SIG-M5 (cell line): ENCODE results near the gene GRAMD1B.
"Not testable (repeated sequence)": the region's sequence is repeated elsewhere in the genome, so short reads cannot be mapped to it uniquely, and the experiment has no call there.

Source experiments
- DNase-seq: peaks from one replicate; lab custom pipeline; 2025; lab: John Stamatoyannopoulos, UW

Gene GRAMD1B

GRCh38 chr11:123568367-123568870 is 138.3 kb downstream of the GRAMD1B start:
- DNase-seq = no peak

GRCh38 chr11:123569393-123569792 is 139.3 kb downstream of the GRAMD1B start:
- no peak for DNase-seq

- no peak for DNase-seq
Measured at GRCh38 chr11:123570939-123571580, 141.0 kb downstream of the GRAMD1B start.

DNA sequence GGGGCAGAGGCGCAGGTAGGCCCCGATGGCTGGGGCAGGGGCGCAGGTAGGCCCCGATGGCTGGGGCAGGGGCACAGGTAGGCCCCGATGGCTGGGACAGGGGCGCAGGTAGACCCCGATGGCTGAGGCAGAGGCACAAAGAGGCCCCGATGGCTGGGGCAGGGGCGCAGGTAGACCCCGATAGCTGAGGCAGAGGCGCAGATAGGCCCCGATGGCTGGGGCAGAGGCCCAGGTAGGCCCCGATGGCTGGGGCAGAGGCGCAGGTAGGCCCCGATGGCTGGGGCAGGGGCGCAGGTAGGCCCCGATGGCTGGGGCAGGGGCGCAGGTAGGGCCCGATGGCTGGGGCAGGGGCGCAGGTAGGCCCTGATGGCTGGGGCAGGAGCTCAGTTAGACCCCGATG is 142.7 kb downstream of the GRAMD1B start:
- not testable (repeated sequence) for DNase-seq

DNA sequence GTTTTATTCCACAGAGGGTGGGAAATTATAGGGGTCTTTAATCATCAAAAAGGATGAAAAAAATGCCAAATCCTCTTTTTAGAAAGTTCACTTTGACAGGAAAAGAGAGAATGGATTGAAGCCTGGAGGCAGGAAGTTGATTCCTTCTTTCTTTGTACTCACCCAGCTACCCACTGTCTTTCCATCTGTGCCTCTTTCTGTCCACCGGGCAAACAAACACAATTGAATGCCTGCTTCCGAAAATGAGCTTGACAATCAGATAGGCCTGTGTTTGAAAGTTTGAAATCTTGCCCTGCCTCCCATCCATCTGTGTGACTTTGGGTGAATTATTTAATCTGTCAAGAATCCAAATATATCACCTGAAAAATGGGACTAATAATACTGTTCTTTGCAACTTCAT is 143.2 kb downstream of the GRAMD1B start:
- no peak for DNase-seq

DNA sequence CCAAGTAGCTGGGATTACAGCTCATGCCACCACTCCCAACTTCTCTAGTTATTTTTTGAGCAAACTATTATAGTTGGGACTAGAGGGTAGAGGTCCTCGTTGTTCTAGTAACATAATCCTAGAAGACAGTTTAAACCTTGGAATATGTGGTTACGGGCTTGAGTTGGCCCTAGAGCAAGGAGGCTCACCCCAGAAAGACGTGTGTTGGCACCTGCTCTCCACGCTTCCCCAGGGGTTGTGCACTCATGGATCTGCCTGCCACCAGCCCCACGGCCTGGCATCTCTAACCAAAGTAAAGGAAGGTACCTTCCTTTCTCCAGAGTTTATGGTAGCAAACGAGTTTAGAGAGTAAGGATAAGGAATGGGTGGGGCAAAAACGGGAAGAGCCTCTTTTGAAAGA is 145.4 kb downstream of the GRAMD1B start:
- DNase-seq = no peak

DNA sequence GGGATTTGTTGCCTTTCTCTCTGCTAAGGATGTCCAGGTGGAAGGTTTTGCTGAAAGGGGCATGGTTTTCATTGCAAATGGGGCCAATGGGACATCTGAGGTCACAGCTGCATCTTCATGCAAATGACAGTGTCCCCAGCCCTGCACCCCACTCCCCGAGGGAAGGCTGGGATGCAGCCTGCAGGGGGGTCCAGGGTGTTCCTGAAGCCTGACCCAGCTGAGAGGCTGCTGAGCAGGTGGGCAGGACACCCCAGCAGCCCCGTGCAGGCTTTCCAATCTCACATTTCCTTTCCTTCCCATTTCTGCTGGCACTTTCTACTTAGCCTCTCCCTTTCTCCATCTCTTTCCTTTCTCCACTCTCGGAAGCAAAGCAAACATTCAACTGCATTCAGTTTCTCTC is 146.0 kb downstream of the GRAMD1B start:
- no peak for DNase-seq

- no peak for DNase-seq
Measured at GRCh38 chr11:123576501-123576900, 146.4 kb downstream of the GRAMD1B start.

DNA sequence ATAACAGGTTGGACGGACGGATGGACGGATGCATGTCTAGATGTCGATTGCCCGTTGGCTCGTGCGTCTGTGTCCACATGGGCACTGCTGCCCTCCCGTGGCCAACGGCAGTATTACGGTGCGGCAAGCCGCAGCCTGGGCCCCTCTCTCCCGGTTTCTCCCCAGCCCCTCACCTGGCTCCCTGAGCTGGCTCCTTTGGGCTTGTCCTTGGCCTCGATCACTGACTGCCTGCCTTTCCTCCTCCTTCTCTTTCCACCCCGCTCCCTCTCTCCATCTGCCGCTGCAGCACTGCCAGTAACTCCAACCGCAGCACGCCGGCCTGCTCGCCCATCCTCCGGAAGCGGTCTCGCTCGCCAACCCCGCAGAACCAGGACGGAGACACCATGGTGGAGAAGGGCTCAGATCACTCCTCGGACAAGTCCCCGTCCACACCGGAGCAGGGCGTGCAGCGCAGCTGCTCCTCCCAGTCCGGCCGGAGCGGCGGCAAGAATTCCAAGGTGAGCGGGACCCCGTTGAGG is 147.1 kb downstream of the GRAMD1B start:
- DNase-seq = no peak

- no peak for DNase-seq
Measured at GRCh38 chr11:123578778-123579481, 148.9 kb downstream of the GRAMD1B start.

- DNase-seq = no peak
Measured at GRCh38 chr11:123579482-123579812, 149.4 kb downstream of the GRAMD1B start.

- DNase-seq = no peak
Measured at GRCh38 chr11:123580137-123580536, 150.1 kb downstream of the GRAMD1B start.

DNA sequence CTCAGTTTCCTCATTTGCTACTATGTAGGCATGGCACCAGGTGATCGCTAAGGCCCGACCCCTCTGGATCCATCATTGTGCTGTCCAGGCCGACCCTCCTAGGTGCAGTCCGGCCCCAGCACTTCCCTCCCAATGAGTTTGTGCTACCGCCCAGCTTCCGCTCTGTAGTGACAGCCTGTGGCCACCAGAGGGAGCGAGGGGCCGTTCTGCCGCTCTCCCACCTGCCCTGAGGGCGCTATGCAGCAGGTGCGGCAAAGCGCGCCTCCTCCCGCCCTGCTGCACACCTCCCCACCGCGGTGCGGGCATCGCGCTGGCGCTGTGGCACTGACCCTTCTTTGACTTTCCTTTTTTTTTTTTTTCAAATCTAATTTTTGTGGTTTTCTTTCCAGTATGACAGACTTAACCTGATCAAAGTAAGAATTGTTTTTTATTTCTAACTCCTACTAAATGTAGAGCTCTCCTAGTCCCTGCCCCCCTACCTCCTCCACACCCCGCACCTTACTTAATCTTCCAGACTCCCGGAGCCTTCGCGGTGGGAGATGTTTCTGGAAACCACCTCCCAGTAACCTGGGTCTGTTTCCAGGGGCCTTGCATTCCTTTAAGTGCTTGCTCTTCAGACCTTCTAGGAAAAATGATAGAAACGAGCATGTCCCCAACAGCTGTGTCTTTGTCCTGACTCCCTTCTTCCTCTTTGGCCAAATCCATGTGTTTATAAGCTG is 150.6 kb downstream of the GRAMD1B start:
- DNase-seq = no peak

DNA sequence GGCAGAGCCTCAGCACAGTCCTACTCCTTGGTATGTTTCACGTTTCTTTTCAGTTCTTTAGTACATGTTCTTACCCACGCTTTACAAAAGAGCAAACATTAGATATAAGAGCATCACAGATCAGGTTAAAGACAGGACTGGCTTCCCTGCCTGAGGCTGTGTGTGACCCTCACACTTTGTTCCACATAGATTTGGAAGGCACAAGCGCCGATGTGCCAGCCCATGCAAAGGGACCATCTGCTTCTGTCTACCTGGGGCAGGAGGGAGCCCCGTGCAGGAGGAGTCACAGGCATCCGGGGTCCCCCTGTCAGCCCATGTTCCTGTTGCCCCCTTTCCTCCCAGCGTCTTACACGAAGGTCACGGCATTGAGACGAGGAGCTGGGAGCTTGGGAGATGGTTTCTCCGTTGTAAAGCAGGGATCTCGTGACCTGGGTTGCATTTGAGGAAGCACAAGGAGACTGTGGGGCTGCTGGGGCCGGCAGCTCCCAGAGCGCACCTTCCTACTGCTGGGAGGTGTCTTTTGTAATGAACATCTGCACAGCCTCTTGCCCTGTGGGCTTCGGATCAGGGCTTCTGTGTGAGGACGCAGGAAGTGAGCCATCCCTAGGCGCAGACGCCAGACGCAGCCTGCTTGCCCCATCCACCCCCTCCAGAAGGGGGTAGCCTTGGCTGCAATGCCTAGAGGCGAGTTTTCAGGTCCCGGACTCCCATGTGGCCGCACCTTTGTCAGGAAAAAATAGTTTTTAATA is 151.8 kb downstream of the GRAMD1B start:
- no peak for DNase-seq

DNA sequence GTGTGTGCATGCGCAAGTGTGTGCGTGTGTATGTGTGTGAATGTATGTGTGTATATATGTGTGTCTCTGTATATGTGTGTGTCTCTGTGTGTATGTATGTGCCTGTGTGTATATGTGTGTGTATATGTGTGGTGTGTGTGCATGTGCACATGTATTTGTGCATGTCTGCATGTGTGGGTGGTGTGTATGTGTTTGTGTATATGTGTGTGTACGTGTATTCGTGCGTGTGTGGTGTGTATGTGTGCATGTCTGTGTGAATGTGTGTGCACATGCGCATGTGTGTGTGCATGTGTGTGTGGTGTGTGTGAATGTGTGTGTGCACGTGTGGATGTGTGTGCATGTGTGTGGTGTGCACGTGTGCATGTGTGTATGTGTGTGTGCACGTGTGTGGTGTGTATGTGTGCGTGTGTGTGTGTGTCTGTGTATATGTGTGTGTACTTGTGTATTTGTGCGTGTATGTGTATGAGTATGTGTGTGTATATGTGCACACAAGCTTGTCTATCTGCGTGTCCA is 153.0 kb downstream of the GRAMD1B start:
- no peak for DNase-seq

- no peak for DNase-seq
Measured at GRCh38 chr11:123584186-123584585, 154.1 kb downstream of the GRAMD1B start.

GRCh38 chr11:123584737-123585136 is 154.7 kb downstream of the GRAMD1B start:
- no peak for DNase-seq

GRCh38 chr11:123585206-123585605 is 155.1 kb downstream of the GRAMD1B start:
- no peak for DNase-seq

DNA sequence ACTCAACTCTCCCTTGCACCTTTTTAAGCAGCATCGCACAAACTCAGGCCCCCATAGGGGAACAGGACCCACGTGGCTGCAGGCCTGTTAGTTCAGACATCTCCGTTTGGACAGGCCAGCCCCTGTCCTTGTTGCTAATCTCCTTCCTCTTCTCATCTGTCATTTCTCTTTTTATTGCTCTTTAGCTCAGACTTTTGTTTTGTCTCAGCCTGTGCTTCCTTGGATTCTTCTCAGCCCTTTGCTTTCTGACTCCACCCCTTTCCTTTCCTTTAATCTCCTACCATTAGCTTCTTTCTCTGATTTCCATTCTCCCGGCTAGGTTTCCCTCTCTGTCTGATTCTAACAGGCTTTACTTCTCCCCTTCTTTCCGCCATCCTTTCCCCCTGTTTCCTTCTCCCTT is 155.6 kb downstream of the GRAMD1B start:
- DNase-seq = no peak

GRCh38 chr11:123586568-123586967 is 156.5 kb downstream of the GRAMD1B start:
- no peak for DNase-seq

- DNase-seq = no peak
Measured at GRCh38 chr11:123587044-123587443, 157.0 kb downstream of the GRAMD1B start.

DNA sequence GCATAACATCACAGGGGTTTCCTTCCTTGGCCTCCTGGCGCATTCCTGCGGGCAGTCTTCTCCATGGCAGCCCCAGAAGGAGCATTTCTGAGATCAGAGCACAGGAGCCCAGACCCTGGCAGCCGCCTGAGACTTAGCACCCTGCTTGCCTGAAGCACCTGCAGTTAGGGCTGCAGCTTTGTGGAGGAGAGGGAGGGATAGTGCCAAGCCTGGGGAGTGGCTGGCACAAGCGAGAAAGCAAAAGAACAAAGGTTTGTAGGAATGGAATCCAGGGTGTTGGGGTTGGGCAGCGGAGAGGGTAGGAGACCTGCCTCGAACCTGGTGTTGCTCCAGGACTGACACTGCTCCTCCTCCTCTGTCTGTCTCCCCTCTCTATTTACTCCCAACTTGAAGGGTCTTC is 157.5 kb downstream of the GRAMD1B start:
- DNase-seq = no peak
